Osteocyte (in vitro differentiated cells): ENCODE data around the gene RAB11B. TPM values are rescaled to one million over a fixed set of nuclear protein-coding genes. Genes with fewer than 3 reads are reported as not detected.
"Not testable (repeated sequence)": the region's sequence is repeated elsewhere in the genome, so short reads cannot be mapped to it uniquely, and the experiment has no call there.

ENCODE experiments used
- DNase-seq: peaks from one replicate; pipeline ENCODE4 v3.0.0; 2021; ENCODE audit warnings: mixed read lengths; ENCODE audit not compliant: unreplicated experiment; ENCODE audit errors: extremely low spot score
- H3K27ac Mint-ChIP-seq: one replicate; pipeline ENCODE4 v1.8.0; 2021; ENCODE audit warnings: mild to moderate bottlenecking, mixed read lengths; ENCODE audit not compliant: unreplicated experiment
- H3K27me3 Mint-ChIP-seq: one replicate; pipeline ENCODE4 v1.8.0; 2021; ENCODE audit warnings: mixed read lengths; ENCODE audit not compliant: unreplicated experiment
- H3K36me3 Mint-ChIP-seq: one replicate; pipeline ENCODE4 v1.8.0; 2021; ENCODE audit warnings: mixed read lengths; ENCODE audit not compliant: unreplicated experiment
- H3K4me1 Mint-ChIP-seq: one replicate; pipeline ENCODE4 v1.8.0; 2021; ENCODE audit warnings: mixed read lengths; ENCODE audit not compliant: unreplicated experiment
- H3K4me3 Mint-ChIP-seq: one replicate; pipeline ENCODE4 v1.8.0; 2021; ENCODE audit warnings: mild to moderate bottlenecking, moderate library complexity, mixed read lengths; ENCODE audit not compliant: unreplicated experiment
- H3K9me3 Mint-ChIP-seq: one replicate; pipeline ENCODE4 v1.8.0; 2021; ENCODE audit warnings: mixed read lengths; ENCODE audit not compliant: unreplicated experiment
- total RNA-seq: library from RNA; stranded (reverse); gene quantifications from 2 replicates; pipeline ENCODE4 v1.2.1, GENCODE V29; 2021
- TF ChIP-seq, protein P1 (sequence below): fragments of 200-600 bp; sonication (generic); IDR thresholded peaks from 2 replicates; pipeline ENCODE4 v1.5.0; 2021; ENCODE audit warnings: antibody characterized with exemption, mild to moderate bottlenecking, moderate library complexity

Gene RAB11B
- total RNA-seq, 1 donor from 2014 or later, result 130 TPM

GRCh38 chr19:8438236-8438635 lies 48.1 kb downstream of the RAB11B start:
- DNase-seq, result no peak
- peaks cover 30% of the 10 kb centered on the region for H3K4me1 Mint-ChIP-seq
- no peak overlapping the region for H3K27ac Mint-ChIP-seq
- H3K4me3 Mint-ChIP-seq, result no peak overlapping the region
- TF ChIP-seq, protein P1, sequence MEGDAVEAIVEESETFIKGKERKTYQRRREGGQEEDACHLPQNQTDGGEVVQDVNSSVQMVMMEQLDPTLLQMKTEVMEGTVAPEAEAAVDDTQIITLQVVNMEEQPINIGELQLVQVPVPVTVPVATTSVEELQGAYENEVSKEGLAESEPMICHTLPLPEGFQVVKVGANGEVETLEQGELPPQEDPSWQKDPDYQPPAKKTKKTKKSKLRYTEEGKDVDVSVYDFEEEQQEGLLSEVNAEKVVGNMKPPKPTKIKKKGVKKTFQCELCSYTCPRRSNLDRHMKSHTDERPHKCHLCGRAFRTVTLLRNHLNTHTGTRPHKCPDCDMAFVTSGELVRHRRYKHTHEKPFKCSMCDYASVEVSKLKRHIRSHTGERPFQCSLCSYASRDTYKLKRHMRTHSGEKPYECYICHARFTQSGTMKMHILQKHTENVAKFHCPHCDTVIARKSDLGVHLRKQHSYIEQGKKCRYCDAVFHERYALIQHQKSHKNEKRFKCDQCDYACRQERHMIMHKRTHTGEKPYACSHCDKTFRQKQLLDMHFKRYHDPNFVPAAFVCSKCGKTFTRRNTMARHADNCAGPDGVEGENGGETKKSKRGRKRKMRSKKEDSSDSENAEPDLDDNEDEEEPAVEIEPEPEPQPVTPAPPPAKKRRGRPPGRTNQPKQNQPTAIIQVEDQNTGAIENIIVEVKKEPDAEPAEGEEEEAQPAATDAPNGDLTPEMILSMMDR, result no peak
- H3K9me3 Mint-ChIP-seq, result no peaks in the 10 kb centered on the region
- H3K36me3 Mint-ChIP-seq, result peaks cover 2% of the 10 kb centered on the region
- H3K27me3 Mint-ChIP-seq, result no peaks in the 10 kb centered on the region

DNA sequence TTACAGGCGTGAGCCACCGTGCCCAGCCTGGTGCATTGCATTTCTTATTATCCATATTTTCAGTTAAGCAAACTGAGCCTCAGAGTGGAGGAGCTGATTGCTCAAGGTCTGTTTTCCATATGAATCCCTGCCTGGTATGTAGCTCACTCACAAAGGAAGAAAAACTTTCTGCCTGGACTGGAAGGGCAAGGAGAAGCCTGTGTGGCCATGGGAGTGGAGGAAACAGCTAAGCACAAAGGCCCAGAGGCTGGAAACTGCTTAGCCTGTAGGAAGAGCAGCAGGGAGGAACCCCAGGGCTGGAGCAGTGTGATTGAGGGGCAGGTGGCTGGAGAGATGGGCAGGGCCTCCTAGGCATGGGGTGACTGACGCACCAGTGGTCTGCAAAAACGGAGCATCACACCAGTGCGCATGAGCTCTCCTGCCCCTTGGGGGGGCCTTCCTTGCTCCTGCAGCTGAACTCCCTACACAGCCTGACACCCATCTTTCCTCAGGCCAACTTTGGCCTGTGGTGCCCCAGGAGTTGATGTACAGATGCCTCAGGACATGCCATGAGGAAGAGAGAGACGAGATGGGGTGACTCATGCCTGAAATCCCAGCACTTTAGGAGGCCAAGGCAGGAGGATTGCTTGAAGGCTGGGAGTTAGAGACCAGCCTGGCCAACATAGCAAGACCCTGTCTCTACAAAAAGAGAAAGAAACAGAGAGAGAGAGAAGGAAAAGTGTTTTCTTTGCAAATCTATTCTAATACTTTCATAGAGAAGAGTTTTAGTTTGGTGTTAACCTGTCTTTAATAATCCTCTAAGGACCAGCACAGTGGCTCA lies 51.8 kb downstream of the RAB11B start:
- Mint-ChIP-seq H3K4me1 (peaks cover 30% of the 10 kb centered on the region), H3K9me3 (no peaks in the 10 kb centered on the region), H3K4me3 (peak overlapping the region; percentile 24), H3K36me3 (peaks cover 3% of the 10 kb centered on the region), H3K27me3 (no peaks in the 10 kb centered on the region), H3K27ac (no peak overlapping the region)
- TF ChIP-seq, protein P1, result no peak
- no peak for DNase-seq

GRCh38 chr19:8444140-8444676 lies 54.0 kb downstream of the RAB11B start:
- Mint-ChIP-seq H3K4me1 (peaks cover 38% of the 10 kb centered on the region), H3K27ac (peak overlapping the region; percentile 89), H3K4me3 (peak overlapping the region; percentile 93)
- not testable (repeated sequence) for H3K27me3 Mint-ChIP-seq, DNase-seq, H3K36me3 Mint-ChIP-seq, H3K9me3 Mint-ChIP-seq

DNA sequence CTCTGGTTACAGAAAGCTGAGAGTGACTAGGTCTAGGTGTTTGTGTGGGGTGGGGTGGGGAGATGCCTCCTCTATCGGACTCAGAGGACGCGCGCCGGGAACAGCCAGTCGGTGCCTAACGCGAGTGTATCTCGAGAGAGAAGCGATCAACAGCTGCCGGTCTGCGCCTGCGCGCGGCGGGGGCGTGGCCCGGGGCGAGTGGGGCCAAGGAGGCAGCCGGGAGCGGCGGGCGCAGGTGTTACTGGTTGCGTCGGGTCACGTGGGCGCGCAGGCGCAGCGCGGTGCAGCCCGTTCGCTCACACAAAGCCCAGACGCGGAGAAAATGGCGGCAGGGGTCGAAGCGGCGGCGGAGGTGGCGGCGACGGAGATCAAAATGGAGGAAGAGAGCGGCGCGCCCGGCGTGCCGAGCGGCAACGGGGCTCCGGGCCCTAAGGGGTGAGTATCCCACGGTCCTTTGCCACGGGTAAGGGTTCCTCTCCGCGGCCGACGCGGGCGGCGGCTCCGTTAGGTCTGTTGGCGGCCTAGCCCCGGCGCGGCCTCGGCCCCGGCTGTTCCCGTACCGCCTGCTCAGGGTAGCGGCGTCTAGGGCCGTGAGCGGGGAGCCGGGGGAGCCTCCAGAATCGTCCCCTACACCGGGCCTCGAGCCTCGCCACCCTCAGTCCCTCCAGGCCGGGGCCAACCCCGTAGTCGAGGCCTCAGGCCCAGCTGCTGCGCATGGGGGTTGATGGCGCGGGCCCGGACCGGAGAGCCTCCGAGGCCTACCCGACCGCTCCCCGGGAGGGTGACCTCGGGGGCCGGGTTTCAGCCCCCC lies 54.7 kb downstream of the RAB11B start, which contains the start of gene HNRNPM:
Gene HNRNPM (plus strand): TSS at position 299 of the 811 bp plus-strand sequence. CDS start 24 bp downstream, at position 323.
- Mint-ChIP-seq H3K4me1 (peaks cover 40% of the 10 kb centered on the region), H3K4me3 (peak within 1 kb of the TSS; percentile 93), H3K36me3 (peaks cover 6% of the 10 kb centered on the region), H3K9me3 (no peaks in the 10 kb centered on the region), H3K27me3 (no peaks in the 10 kb centered on the region), H3K27ac (peak within 1 kb of the TSS; percentile 89)
- TF ChIP-seq, protein P1, result no peak
- peak; percentile 100 for DNase-seq

GRCh38 chr19:8445488-8446001 lies 55.4 kb downstream of the RAB11B start:
- H3K27me3 Mint-ChIP-seq, result no peaks in the 10 kb centered on the region
- DNase-seq, result no peak
- peak overlapping the region; percentile 93 for H3K4me3 Mint-ChIP-seq
- H3K9me3 Mint-ChIP-seq, result no peaks in the 10 kb centered on the region
- H3K4me1 Mint-ChIP-seq, result peaks cover 43% of the 10 kb centered on the region
- TF ChIP-seq, protein P1, result no peak
- peak overlapping the region; percentile 89 for H3K27ac Mint-ChIP-seq
- H3K36me3 Mint-ChIP-seq, result peaks cover 6% of the 10 kb centered on the region
